AG20443 (cell line): ENCODE results near the gene ANKRD18B.
"Not testable (repeated sequence)": the region's sequence is repeated elsewhere in the genome, so short reads cannot be mapped to it uniquely, and the experiment has no call there.

Experiments used
- DNase-seq: peaks from one replicate; pipeline ENCODE4 v3.0.0; 2012; ENCODE audit warnings: low spot score, mixed read lengths

Gene ANKRD18B

DNA sequence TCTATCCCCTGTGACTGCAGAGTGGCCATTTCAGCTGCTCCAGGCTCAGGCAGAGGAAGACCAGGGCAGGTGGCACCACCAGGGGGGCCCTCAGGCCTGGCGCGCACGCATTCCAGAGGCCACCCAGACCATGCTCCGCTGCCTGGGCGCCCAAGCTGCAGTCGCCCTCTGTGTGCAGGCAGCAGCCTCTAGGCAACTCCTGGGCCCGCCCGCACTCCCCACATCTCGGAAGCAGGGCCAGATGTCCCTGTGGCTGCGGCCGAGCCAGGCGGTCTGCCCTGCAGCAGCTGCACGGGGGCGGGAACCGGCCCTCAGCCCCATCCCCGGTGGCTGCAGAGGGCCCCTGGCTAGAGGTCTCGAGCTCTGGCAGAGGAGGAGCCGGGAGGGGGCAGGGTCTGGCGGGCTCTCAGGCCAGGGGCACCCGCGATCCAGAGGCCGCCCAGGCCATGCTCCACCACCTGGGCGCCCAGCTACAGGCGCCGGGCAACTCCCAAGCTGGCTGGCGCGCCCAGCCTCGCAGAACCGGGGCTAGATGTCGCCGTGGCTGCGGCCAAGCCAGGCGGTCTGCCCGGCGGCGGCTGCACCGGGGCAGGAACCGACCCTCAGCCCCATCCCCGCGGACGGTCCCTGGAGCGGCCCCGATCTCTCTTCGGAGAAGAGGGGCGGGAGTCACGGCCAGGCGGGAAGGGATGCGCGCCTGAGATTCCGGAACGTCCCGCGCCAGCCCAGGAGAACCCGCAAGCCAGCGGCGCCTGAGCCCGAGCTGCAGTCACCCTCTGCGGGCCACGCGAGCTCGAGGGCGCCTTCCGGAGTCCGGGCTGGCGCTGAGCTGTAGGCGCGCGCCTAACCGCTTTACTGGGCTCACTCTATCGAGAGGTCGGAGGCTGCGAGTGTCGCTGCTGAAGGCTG lies at the start of gene ANKRD18B:
Gene ANKRD18B, plus strand, starts transcription at position 855 of the 909 bp plus-strand sequence. CDS start 239 bp downstream, outside the sequence.
- peak; percentile 70 for DNase-seq

DNA sequence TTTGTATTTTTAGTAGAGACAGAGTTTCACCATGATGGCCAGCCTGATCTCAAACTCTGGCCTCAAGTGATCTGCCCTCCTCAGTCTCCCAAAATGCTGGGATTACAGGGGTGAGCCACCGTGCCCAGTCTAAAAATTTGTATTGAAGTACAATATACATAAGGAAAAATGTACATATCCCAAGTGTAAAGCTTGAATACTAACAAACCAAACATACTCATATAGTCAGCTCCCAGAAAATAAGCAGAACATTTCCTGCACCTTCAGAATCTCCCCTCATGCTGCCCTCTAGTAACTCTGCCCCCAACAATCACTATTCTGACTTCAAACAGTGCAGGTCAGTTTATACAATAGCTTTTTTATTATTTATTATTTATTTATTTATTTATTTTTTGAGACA lies 48.7 kb upstream of the ANKRD18B start:
- no peak for DNase-seq

- no peak for DNase-seq
These were observed 47.5 kb upstream of the ANKRD18B start for GRCh38 chr9:33476503-33476902.

- DNase-seq: no peak
These were observed 43.9 kb upstream of the ANKRD18B start for GRCh38 chr9:33480106-33480505.

DNA sequence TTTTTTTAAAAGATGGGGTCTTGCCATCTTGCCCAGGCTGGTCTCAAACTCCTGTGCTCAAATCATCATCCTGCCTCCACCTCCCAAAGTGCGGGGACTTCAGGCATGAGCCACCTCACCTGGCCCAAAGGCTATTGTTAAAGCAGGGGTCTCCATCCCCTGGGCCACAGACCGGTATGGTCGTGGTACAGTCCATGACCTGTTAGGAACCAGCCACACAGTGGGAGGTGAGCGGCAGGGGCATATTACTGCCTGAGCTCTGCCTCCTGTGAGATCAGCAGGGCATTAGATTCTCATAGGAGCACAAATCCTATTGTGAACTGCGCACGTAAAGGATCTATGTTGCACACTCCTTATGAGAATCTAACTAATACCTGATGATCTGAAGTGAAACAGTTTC lies 43.1 kb upstream of the ANKRD18B start:
- DNase-seq: no peak

DNA sequence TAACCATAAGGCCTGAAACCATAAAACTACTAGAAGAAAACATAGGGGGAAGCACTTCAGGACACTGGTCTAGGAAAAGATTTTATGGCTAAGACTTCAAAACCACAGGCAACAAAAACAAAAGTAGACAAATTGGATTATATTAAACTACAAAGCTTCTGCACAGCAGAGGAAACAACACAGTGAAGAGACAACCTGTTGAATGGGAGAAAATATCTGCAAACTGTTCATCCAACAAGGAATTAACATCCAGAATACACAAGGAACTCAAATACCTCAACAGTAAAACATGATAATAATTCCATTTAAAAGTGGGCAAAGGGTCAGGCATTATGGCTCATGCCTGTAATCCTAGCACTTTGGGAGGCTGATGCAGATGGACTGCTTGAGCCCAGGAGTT lies 38.7 kb upstream of the ANKRD18B start:
- not testable (repeated sequence) for DNase-seq

- DNase-seq: peak; percentile 46
These were observed 35.0 kb upstream of the ANKRD18B start for GRCh38 chr9:33489066-33489465.

DNA sequence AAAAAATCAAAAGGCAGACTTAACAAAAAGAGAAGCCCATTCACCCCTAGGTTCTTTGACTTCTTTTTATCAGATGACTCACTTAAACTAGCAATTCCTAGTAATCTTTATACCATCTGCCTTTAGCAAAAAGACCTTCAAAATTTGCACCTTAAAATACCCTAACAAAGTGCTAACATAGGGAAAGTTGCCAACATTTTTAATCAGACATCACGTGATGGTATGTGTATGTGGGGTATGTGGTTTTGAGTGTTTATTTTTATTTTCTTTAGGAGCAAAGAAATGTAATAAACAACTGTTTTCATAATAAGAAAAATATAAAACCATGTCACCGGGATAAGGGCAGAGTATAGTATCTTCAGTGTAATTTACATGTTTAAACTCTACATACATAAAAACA lies 30.2 kb upstream of the ANKRD18B start:
- not testable (repeated sequence) for DNase-seq

DNA sequence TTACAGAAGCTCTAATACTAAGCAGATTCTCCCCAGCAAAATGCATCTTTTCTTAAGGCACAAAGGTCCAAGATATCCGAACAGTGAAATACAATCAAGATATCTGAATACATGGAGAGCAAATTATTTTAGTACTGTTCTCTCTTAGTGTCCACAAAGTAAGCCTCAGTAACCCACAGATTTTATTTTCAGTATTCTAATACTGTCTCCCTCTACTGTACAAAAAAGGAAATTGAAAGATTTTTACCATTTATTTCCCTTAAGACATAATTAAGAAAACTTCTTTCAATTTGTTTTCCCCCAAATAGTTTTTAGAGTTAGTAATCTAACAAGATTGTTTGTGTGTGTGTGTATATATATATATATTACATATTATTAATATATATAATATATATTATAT lies 25.7 kb upstream of the ANKRD18B start:
- DNase-seq: peak; percentile 7

DNA sequence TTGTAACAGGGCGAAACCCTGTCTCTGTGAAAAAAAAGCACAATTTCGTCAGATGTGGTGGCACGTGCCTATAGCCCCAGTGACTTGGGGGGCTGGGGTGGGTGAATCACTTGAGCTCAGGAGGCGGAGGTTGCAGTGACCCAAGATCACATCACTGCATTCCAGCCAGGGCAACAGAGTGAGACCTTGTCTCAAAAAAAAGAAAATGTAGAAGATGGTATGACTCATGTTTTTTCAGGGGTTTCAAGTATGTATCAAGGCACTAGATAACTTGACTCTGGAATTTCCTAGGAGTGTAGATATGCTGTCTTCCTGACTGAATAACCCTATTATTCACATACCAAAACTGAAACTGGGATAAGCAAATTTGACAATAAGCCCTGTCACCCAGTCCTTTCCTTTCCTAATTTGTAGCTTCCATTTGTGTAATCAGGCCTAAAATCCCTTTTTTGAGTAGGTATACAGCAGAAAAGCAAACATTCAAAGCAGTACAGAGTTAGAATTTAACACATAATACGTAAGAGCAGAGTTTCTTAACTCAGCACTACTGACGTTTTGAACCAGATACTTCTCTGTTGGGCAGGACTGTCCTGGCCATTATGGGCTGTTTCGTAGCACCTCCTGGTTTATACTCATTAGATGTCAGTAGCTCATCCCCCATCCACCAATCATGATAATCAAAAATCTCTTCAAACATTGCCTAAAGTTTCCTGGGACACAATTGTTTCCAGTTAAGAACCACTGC lies 17.3 kb upstream of the ANKRD18B start:
- peak; percentile 18 for DNase-seq

DNA sequence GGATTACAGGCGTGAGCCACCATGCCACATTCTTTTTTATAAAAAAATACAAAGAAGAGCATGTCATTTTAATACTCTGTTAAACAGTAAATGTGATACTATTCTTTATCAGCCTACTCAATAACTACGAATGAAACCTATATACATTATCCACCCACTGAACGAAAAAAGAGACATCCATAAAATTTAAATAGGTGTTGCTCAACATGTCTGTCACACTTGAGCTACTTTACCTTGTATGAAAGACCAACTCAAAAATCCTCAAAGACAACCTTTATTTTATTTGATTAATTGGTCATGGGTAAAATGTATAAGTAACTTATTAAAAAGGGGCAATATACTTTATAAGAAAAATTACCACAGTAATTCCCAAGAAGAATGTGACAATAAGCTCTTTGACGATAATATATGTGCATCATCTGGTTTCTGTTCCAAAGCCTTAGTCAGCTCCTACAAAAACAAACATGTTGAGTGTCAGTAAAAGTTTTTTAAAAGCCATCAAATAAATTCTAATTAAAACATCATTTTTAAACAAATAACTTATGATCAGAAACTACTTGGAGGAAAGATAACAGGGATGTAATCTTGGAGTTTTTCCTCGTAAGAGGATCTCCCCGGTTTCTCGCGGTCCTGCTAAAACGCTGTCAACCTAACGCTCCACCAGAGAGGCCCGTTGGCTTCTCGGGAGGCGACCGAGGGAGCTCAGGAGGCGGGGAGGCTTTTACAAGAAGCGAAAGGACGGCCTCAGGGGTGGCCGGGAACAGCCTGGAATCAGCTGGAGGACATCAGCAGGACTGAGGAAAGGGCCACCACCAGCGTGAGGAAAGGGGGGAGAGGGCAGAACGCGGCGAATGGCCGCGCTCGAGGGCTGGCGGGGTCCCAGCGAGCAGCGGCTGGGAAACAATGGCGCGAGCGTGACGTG lies 13.5 kb upstream of the ANKRD18B start:
- DNase-seq: peak; percentile 67

DNA sequence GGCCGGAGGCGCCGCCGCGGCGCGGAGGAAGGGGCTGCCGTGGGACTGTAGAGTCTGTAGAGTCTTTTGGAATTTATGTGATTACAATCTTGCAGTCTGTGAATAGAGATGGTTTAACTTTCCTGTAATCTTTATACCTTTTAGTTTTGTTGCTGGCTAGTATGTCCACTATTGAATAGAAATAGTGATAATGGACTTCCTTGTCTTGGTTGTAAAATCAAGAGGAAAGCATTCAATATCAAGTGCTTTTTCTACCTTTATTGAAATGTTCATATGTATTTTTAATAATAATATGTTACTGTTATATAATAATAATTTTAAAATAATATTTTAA lies 12.9 kb upstream of the ANKRD18B start:
- DNase-seq: not testable (repeated sequence)

GRCh38 chr9:33512535-33512934 lies 11.5 kb upstream of the ANKRD18B start:
- not testable (repeated sequence) for DNase-seq

DNA sequence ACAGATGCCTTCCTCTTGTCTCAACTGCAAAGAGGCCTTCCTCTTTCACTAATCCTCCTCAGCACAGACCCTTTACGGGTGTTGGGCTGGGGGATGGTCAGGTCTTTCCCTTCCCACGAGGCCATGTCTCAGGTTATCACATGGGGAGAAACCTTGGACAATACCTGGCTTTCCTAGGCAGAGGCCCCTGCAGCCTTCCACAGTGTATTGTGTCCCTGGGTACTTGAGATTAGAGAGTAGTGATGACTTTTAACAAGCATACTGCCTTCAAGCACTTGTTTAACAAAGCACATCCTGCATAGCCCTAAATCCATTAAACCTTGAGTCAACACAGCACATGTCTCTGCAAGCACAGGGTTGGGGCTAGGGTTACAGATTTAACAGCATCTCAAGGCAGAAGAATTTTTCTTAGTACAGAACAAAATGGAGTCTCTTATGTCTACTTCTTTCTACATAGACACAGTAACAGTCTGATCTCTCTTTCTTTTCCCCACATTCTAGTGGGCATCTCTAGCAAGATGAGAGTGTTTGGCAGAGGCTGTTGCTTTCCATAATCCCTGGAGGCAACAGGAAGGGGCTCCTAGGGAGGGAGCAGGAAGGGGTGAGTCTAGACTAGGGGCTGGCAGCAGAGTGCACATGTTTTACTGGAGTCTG lies 8.6 kb upstream of the ANKRD18B start:
- DNase-seq: not testable (repeated sequence)

DNA sequence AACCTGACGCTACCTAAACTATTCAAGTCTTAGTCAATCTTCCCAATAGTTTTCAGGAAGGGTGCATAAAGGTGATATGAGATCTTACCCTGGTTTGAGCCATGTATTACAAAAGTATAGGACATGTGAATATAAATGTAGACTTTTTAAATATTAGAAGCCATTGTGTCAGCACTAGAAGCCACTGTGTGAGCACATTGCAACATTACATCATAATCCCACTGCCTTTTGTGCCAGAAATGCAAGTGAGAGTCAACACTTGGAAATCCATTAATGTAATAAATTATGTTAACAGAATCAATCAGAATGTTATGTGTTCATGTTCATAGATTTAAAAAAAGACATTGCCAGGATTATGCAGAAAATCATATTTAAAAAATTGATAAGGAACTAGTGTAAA lies 7.7 kb upstream of the ANKRD18B start:
- not testable (repeated sequence) for DNase-seq

- peak; percentile 51 for DNase-seq
These were observed 6.7 kb upstream of the ANKRD18B start for GRCh38 chr9:33517373-33517772.

DNA sequence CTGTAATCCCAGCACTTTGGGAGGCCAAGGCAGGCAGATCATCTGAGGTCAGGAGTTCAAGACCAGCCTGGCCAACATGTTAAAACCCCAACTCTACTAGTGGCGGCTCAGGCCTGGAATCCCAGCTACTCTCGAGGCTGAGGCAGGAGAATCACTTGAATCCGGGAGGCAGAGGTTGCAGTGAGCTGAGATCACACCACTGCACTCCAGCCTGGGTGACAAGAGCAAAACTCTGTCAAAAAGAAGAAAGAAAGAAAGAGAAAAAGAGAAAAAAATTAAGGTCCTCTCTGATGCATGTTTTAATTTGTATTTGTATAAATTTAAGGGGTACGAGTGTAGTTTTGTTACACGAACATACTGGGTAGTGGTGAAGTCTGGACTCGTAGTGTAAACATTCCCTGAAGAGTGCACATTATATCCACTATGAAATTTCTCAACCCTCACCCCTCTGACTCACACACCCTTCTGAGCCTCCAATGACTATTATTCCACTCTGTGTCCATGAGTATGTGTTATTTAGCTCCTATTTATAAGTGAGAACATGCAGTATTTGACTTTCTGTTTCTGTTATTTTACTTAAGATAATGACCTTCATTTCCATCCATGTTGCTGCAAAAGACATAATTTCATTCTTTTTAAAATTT lies 6.0 kb upstream of the ANKRD18B start:
- peak; percentile 50 for DNase-seq

- DNase-seq: not testable (repeated sequence)
These were observed 2.2 kb upstream of the ANKRD18B start for GRCh38 chr9:33521861-33522260.

GRCh38 chr9:33524306-33524947 lies 376 bp downstream of the ANKRD18B start:
- peak; percentile 9 for DNase-seq

- not testable (repeated sequence) for DNase-seq
These were observed 4.0 kb downstream of the ANKRD18B start for GRCh38 chr9:33528069-33528468.
